Activated CD4-positive, alpha-beta memory T cell treated with anti-CD3 and anti-CD28 coated beads, Interleukin-2, amount 10 ng/mL, durations not matched to agents 7 days and 5 days (primary cell): ENCODE measurements around the gene CALM3. TPM values are rescaled to one million over a fixed set of nuclear protein-coding genes. Genes with fewer than 3 reads are reported as not detected.
A peak's percentile ranks its signal among the peaks of the same experiment; 100 is the strongest.
"Not testable (repeated sequence)": the region's sequence is repeated elsewhere in the genome, so short reads cannot be mapped to it uniquely, and the experiment has no call there.

ENCODE experiments used
- CTCF ChIA-PET: fragments of 350-600 bp; sonication (Branson Sonifier 250); formaldehyde crosslinking; loops from one replicate; lab custom pipeline; 2021; ENCODE audit warnings: antibody characterized with exemption, inconsistent platforms; lab: Charles Lee
- POLR2A ChIA-PET: fragments of 350-600 bp; sonication (Branson Sonifier 250); formaldehyde crosslinking; loops from one replicate; lab custom pipeline; 2021; ENCODE audit warnings: antibody characterized with exemption; lab: Charles Lee
- DNase-seq: peaks from one replicate; pipeline ENCODE4 v3.0.0-alpha.2; 2020
- H3K27ac Mint-ChIP-seq: one replicate; pipeline ENCODE4 v1.8.0; 2021; ENCODE audit warnings: mild to moderate bottlenecking, mixed read lengths
- H3K27me3 Mint-ChIP-seq: one replicate; pipeline ENCODE4 v1.8.0; 2021; ENCODE audit warnings: mixed read lengths
- H3K36me3 Mint-ChIP-seq: one replicate; pipeline ENCODE4 v1.8.0; 2021; ENCODE audit warnings: low read depth, mixed read lengths
- H3K4me1 Mint-ChIP-seq: one replicate; pipeline ENCODE4 v1.8.0; 2021; ENCODE audit warnings: mixed read lengths
- H3K4me3 Mint-ChIP-seq: one replicate; pipeline ENCODE4 v1.8.0; 2021; ENCODE audit warnings: mild to moderate bottlenecking, mixed read lengths
- H3K9me3 Mint-ChIP-seq: one replicate; pipeline ENCODE4 v1.8.0; 2021; ENCODE audit warnings: mixed read lengths
- total RNA-seq, 2 experiments: library from RNA; stranded (reverse); gene quantifications; one replicate each; pipeline ENCODE4 v1.2.3, GENCODE V29; 2021

Gene CALM3
- 100 to 1,000 TPM; 446 to 465 TPM for total RNA-seq

DNA sequence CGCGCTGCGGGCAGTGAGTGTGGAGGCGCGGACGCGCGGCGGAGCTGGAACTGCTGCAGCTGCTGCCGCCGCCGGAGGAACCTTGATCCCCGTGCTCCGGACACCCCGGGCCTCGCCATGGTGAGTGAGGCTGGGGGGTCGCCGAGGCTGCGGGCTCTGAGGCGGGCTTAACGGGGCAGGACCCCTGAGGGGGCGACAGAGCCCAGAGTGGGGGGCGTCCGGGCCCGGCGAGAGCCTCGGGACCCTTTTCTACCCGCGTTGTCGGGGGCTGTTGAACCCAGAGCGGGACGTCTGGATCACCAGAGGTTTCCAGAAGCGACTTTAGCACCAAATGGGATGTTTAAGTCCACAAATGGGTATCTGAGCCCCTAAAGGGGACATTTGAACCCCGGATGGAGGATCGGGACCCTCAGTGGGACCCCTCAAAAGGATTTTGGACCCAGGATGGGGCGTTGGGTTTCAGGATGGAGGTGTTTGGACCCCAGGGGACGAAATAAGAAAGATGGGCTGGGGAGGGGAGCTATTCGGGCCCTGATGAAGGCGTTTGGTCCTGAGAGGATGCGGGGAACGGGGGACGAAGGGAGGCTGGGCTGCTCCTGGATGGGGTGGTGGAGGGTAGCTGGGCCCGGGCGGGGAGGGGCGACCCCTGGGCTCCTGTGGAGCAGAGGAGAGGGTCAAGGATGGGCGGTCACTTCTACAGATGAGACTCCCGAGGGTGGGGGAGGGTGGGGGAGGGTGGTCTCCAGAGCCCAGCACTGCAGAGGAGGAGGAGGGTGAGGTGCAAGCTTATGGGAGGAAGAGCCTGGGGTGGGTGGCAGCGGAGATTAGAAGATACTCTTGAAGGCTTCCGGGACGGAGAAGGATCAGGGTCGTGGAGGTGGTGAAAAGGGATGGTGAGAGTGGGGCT lies at the start of gene CALM3:
Gene CALM3, plus strand, starts transcription at position 13 of the 907 bp plus-strand sequence. Its CDS starts 105 bp downstream, at position 118.
- H3K27ac Mint-ChIP-seq, result peak within 1 kb of the TSS; percentile 100
- CTCF ChIA-PET, result interaction anchor here (0.6 to 7.5 kb wide), 9 partner anchors 9 to 149 kb away, joined by 3 to 99 read pairs (median 4); partner anchors contain the start of gene DACT3
- peaks cover 16% of the 10 kb centered on the region for H3K9me3 Mint-ChIP-seq
- peaks cover 12% of the 10 kb centered on the region for H3K27me3 Mint-ChIP-seq
- peak within 1 kb of the TSS; percentile 100 for H3K4me3 Mint-ChIP-seq
- DNase-seq, result no peak
- peaks cover 56% of the 10 kb centered on the region for H3K36me3 Mint-ChIP-seq
- H3K4me1 Mint-ChIP-seq, result peaks cover 45% of the 10 kb centered on the region
- POLR2A ChIA-PET, result interaction anchor here (0.7 to 4.3 kb wide), 30 partner anchors 8 to 1007 kb away, joined by 3 to 129 read pairs (median 5); partner anchors contain the start of genes BICRA, DACT3, FKRP and FOXA3

GRCh38 chr19:46552891-46553290 lies 48.2 kb upstream of the CALM3 start:
- no peaks in the 10 kb centered on the region for H3K4me1 Mint-ChIP-seq
- H3K36me3 Mint-ChIP-seq, result peaks cover 2% of the 10 kb centered on the region
- no peak overlapping the region for H3K27ac Mint-ChIP-seq
- no peak overlapping the region for H3K4me3 Mint-ChIP-seq
- POLR2A ChIA-PET, result no interaction called here
- DNase-seq, result no peak
- peaks cover 35% of the 10 kb centered on the region for H3K27me3 Mint-ChIP-seq
- peaks cover 14% of the 10 kb centered on the region for H3K9me3 Mint-ChIP-seq
- CTCF ChIA-PET, result no interaction called here

- POLR2A ChIA-PET, result no interaction called here
Measured at GRCh38 chr19:46554161-46554560, 47.0 kb upstream of the CALM3 start.

DNA sequence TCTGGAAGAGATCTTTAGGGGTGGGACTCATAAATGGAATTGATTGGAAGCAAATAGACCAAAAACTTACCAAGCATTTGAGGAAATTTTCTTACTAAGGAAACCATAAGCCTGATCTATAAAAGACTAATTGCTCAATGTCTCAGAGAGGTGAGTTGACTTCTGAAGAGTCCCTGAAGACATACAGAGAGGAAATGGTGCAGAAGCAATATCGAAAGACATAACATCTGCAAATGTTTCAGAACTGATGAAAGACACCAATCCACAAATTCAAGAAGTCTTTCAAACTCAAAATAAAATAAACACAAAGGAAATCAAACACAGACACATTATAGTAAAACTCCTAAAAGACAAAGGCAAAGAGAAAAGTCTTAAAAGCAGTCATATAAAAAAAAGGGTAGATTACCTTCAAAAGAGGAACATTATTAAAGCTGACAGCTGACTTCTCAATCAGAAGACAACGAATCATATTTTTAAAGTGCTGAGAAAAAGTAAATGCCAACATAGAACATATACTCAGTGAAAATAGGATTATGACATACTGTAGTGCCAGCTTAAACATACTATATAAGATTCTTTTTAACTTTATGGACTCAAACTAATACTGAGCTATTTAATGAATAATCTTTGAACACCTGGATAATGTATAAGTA lies 45.4 kb upstream of the CALM3 start:
- H3K36me3 Mint-ChIP-seq, result peaks cover 2% of the 10 kb centered on the region

More at GRCh38 chr19:46554161-46554560, 47.0 kb upstream of the CALM3 start:
- Mint-ChIP-seq H3K9me3 (peaks cover 14% of the 10 kb centered on the region), H3K36me3 (peaks cover 2% of the 10 kb centered on the region), H3K4me3 (no peak overlapping the region), H3K4me1 (no peaks in the 10 kb centered on the region), H3K27ac (no peak overlapping the region), H3K27me3 (peaks cover 37% of the 10 kb centered on the region)
- CTCF ChIA-PET, result interaction anchor here (0.7 to 1.1 kb wide), 3 partner anchors 11 to 19 kb away, joined by 3 to 5 read pairs (median 3); no protein-coding TSS in a partner anchor
- DNase-seq, result no peak

DNA sequence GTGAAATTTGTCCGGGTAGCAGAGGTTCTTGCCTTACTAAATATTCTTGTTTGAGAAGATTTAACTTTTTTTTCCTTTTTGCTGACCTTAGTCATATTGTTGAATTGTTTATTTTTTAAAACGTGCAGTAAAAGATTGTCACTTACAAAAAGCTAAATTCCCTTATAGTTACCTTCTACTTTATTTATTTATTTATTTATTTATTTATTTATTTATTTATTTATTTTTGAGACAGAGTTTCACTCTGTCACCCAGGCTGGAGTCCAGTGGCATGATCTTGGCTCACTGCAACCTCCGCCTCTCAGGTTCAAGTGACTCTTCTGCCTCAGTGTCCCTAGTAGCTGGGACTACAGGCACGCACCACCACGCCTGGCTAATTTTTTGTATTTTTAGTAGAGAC lies 44.7 kb upstream of the CALM3 start:
- H3K4me3 Mint-ChIP-seq, DNase-seq, H3K36me3 Mint-ChIP-seq, H3K4me1 Mint-ChIP-seq, H3K9me3 Mint-ChIP-seq, H3K27ac Mint-ChIP-seq, CTCF ChIA-PET, POLR2A ChIA-PET: not testable (repeated sequence)
- peaks cover 32% of the 10 kb centered on the region for H3K27me3 Mint-ChIP-seq

More for the DNA sequence above, 45.4 kb upstream of the CALM3 start:
- no peaks in the 10 kb centered on the region for H3K4me1 Mint-ChIP-seq
- no peak for DNase-seq
- no peak overlapping the region for H3K27ac Mint-ChIP-seq
- H3K4me3 Mint-ChIP-seq, result no peak overlapping the region
- ChIA-PET POLR2A (no interaction called here), CTCF (no interaction called here)
- peaks cover 6% of the 10 kb centered on the region for H3K9me3 Mint-ChIP-seq
- peaks cover 37% of the 10 kb centered on the region for H3K27me3 Mint-ChIP-seq

- H3K27ac Mint-ChIP-seq, result no peak overlapping the region
Measured at GRCh38 chr19:46559203-46559602, 41.9 kb upstream of the CALM3 start.

GRCh38 chr19:46559675-46560074 lies 41.5 kb upstream of the CALM3 start:
- H3K4me1 Mint-ChIP-seq, POLR2A ChIA-PET, H3K36me3 Mint-ChIP-seq, DNase-seq, H3K4me3 Mint-ChIP-seq, H3K9me3 Mint-ChIP-seq, H3K27ac Mint-ChIP-seq: not testable (repeated sequence)
- CTCF ChIA-PET, result interaction anchor here (0.5 kb wide), 1 partner anchor 127 kb away, joined by 4 read pairs; no protein-coding TSS in a partner anchor
- H3K27me3 Mint-ChIP-seq, result peaks cover 14% of the 10 kb centered on the region

More at GRCh38 chr19:46559203-46559602, 41.9 kb upstream of the CALM3 start:
- no peak for DNase-seq
- ChIA-PET POLR2A (no interaction called here), CTCF (interaction anchor here (0.5 kb wide), 1 partner anchor 126 kb away, joined by 4 read pairs; no protein-coding TSS in a partner anchor)
- no peaks in the 10 kb centered on the region for H3K36me3 Mint-ChIP-seq
- H3K9me3 Mint-ChIP-seq, result no peaks in the 10 kb centered on the region
- no peak overlapping the region for H3K4me3 Mint-ChIP-seq
- peaks cover 16% of the 10 kb centered on the region for H3K27me3 Mint-ChIP-seq
- H3K4me1 Mint-ChIP-seq, result peaks cover 2% of the 10 kb centered on the region

GRCh38 chr19:46564701-46565100 lies 36.4 kb upstream of the CALM3 start:
- Mint-ChIP-seq H3K4me1 (peaks cover 4% of the 10 kb centered on the region), H3K9me3 (no peaks in the 10 kb centered on the region), H3K27ac (no peak overlapping the region), H3K4me3 (no peak overlapping the region), H3K27me3 (no peaks in the 10 kb centered on the region), H3K36me3 (no peaks in the 10 kb centered on the region)
- POLR2A ChIA-PET, result interaction anchor here (1.0 kb wide), 1 partner anchor 36 kb away, joined by 3 read pairs; the partner anchor contains the start of gene CALM3
- DNase-seq, result no peak
- CTCF ChIA-PET, result no interaction called here

- peaks cover 11% of the 10 kb centered on the region for H3K4me1 Mint-ChIP-seq
- peaks cover 10% of the 10 kb centered on the region for H3K27me3 Mint-ChIP-seq
- no peaks in the 10 kb centered on the region for H3K9me3 Mint-ChIP-seq
- DNase-seq, result no peak
- H3K4me3 Mint-ChIP-seq, result no peak overlapping the region
- H3K36me3 Mint-ChIP-seq, result no peaks in the 10 kb centered on the region
- no peak overlapping the region for H3K27ac Mint-ChIP-seq
- ChIA-PET POLR2A (no interaction called here), CTCF (interaction anchor here (1.2 kb wide), 1 partner anchor 29 kb away, joined by 4 read pairs; the partner anchor contains the start of gene CALM3)
Measured at GRCh38 chr19:46571495-46571894, 29.6 kb upstream of the CALM3 start.

DNA sequence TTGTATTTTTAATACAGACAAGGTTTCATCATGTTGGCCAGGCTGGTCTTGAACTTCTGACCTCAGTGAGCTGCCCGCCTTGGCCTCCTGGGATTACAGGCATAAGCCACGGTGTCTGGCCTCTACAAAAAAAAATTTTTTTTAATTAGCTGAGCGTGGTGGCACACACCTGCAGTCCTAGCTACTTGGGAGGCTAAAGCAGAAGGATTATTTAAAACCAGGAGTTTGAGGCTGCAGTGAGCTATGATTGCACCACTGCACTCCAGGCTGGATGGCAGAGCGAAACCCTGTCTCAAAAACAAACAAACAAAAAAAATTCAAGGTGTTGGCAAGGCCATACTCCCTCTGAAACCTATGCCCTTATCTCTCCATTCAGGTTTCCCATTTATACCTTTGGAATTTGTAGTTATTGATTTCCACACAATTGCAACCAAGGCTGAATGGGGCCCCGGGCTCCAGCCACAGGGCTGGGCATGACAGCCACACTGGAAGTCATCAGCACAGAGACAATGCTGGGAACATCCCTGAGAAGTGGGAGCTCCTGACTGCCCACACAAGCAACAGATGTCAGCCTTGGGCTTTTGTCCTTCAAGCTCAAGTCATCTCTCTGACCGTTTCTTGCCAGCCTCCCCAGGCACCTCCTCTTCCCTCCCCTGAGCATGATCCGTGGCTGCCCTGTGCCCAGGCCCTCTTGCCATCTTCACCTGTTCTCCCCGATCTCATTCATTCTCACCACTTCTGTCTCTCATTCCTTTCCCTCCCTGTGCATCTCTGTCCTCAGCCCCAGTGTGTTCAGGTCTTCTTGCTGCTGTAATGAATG lies 27.2 kb upstream of the CALM3 start:
- Mint-ChIP-seq H3K9me3 (no peaks in the 10 kb centered on the region), H3K27me3 (peaks cover 10% of the 10 kb centered on the region), H3K36me3 (no peaks in the 10 kb centered on the region), H3K4me1 (peaks cover 14% of the 10 kb centered on the region), H3K27ac (no peak overlapping the region), H3K4me3 (no peak overlapping the region)
- DNase-seq, result no peak
- ChIA-PET CTCF (no interaction called here), POLR2A (interaction anchor here (1.5 kb wide), 1 partner anchor 27 kb away, joined by 7 read pairs; the partner anchor contains the start of gene CALM3)

- H3K27me3 Mint-ChIP-seq, result peaks cover 10% of the 10 kb centered on the region
Measured at GRCh38 chr19:46574533-46574932, 26.6 kb upstream of the CALM3 start.

GRCh38 chr19:46578450-46578849 lies 22.7 kb upstream of the CALM3 start:
- Mint-ChIP-seq H3K36me3 (no peaks in the 10 kb centered on the region), H3K4me3 (no peak overlapping the region), H3K27me3 (peaks cover 5% of the 10 kb centered on the region), H3K9me3 (no peaks in the 10 kb centered on the region), H3K4me1 (peaks cover 17% of the 10 kb centered on the region), H3K27ac (no peak overlapping the region)
- no peak for DNase-seq
- CTCF ChIA-PET, result no interaction called here
- POLR2A ChIA-PET, result no interaction called here

More at GRCh38 chr19:46574533-46574932, 26.6 kb upstream of the CALM3 start:
- no peaks in the 10 kb centered on the region for H3K36me3 Mint-ChIP-seq
- no peaks in the 10 kb centered on the region for H3K9me3 Mint-ChIP-seq
- no peak overlapping the region for H3K4me3 Mint-ChIP-seq
- no peak for DNase-seq
- CTCF ChIA-PET, result no interaction called here
- peaks cover 17% of the 10 kb centered on the region for H3K4me1 Mint-ChIP-seq
- POLR2A ChIA-PET, result no interaction called here
- H3K27ac Mint-ChIP-seq, result no peak overlapping the region
